GM12878 (cell line): ENCODE data around the gene ELAPOR1. TPM values are rescaled to one million over a fixed set of nuclear protein-coding genes. Genes with fewer than 3 reads are reported as not detected.

Source experiments
- ATAC-seq: fragments of 200-7000 bp; cut with Tn5 transposase; 3 replicates; pipeline ENCODE4 v1.9.1; 2020; ENCODE audit warnings: mild to moderate bottlenecking, moderate library complexity
- BruUV-seq: library from RNA; stranded (reverse); fragments of 400-500 nt; replicated peaks from 2 replicates; lab custom pipeline; 2021; lab: Mats Ljungman, UMichigan
- CTCF ChIA-PET: fragments of 300-600 bp; sonication (Branson Sonifier 250); formaldehyde crosslinking; extraction: SDS; loops from one replicate; lab custom pipeline; 2021; ENCODE audit warnings: inconsistent platforms; lab: Yijun Ruan, JAX
- POLR2A ChIA-PET: fragments of 350-600 bp; formaldehyde crosslinking; extraction: SDS; loops from one replicate; lab custom pipeline; 2021; ENCODE audit warnings: inconsistent platforms; lab: Charles Lee
- RAD21 ChIA-PET: fragments of 300-600 bp; sonication (Branson Sonifier 250); formaldehyde crosslinking; loops from one replicate; lab custom pipeline; 2023; ENCODE audit warnings: antibody characterized with exemption; ENCODE audit not compliant: unreplicated experiment; lab: Charles Lee
- SMC1A ChIA-PET: fragments of 300-600 bp; sonication (Branson Sonifier 250); formaldehyde crosslinking; loops from one replicate; lab custom pipeline; 2023; ENCODE audit not compliant: unreplicated experiment, uncharacterized antibody; lab: Charles Lee
- DNase-seq: peaks from one replicate; pipeline ENCODE4 v3.0.0-alpha.2; 2011; ENCODE audit warnings: low read depth, low spot score
- FAIRE-seq: peaks from 3 replicates; lab custom pipeline; 2011; peaks lifted over from hg19 to GRCh38; lab: Jason Lieb, UNC
- H2AFZ ChIP-seq: 2 replicates; pipeline ENCODE4 v1.6.0; 2011; ENCODE audit warnings: low read depth, low read length, control low read depth; ENCODE audit not compliant: control insufficient read depth
- H3K27ac ChIP-seq: 2 replicates; pipeline ENCODE4 v1.5.1; 2011; ENCODE audit warnings: control low read depth; ENCODE audit not compliant: control insufficient read depth, insufficient read depth
- H3K27me3 ChIP-seq, 2 experiments: replicated peaks in 1 of 2; 2 replicates each; pipeline versions ENCODE4 v1.6.0 to v1.6.1; 2011; ENCODE audit warnings: low read length in 1 of 2; ENCODE audit not compliant: control insufficient read depth in 2 of 2, insufficient read depth in 2 of 2
- H3K36me3 ChIP-seq, 2 experiments: 2 replicates each; pipeline ENCODE4 v1.5.1; 2011; ENCODE audit warnings: low read length in 1 of 2; ENCODE audit not compliant: control insufficient read depth in 2 of 2, insufficient read depth in 2 of 2
- H3K4me1 ChIP-seq: 2 replicates; pipeline ENCODE4 v1.6.1; 2011; ENCODE audit warnings: mild to moderate bottlenecking, low read length, moderate library complexity, mixed read lengths; ENCODE audit not compliant: control insufficient read depth, insufficient read depth
- H3K4me2 ChIP-seq: 2 replicates; pipeline ENCODE4 v1.6.0; 2011; ENCODE audit warnings: control low read depth; ENCODE audit not compliant: control insufficient read depth, insufficient read depth
- H3K4me3 ChIP-seq: fragments of 200-600 bp; sonication (generic); 2 replicates; pipeline ENCODE4 v1.5.1; 2016
- H3K79me2 ChIP-seq: 2 replicates; pipeline ENCODE4 v1.6.0; 2011; ENCODE audit warnings: low read length; ENCODE audit not compliant: control insufficient read depth, insufficient read depth
- H3K9ac ChIP-seq: 2 replicates; pipeline ENCODE4 v1.8.0; 2011; ENCODE audit warnings: low read length, control low read depth, mixed read lengths; ENCODE audit not compliant: control insufficient read depth, insufficient read depth
- H3K9me3 ChIP-seq: replicated peaks from 3 replicates; pipeline ENCODE4 v1.5.1; 2011; ENCODE audit warnings: mild to moderate bottlenecking, low read length; ENCODE audit not compliant: control insufficient read depth, insufficient read depth
- H4K20me1 ChIP-seq: 2 replicates; pipeline ENCODE4 v1.6.0; 2011; ENCODE audit not compliant: control insufficient read depth, insufficient read depth
- CREM ChIP-seq: IDR thresholded peaks from 2 replicates; pipeline ENCODE4 v1.6.1; 2014; ENCODE audit warnings: antibody characterized with exemption, low read depth
- JUNB ChIP-seq: IDR thresholded peaks from 2 replicates; pipeline ENCODE4 v1.6.1; 2016; ENCODE audit warnings: antibody characterized with exemption, mild to moderate bottlenecking
- PBX3 ChIP-seq: IDR thresholded peaks from 2 replicates; pipeline ENCODE4 v1.6.1; 2011; ENCODE audit warnings: mild to moderate bottlenecking, low read depth, low read length, moderate library complexity; ENCODE audit not compliant: insufficient replicate concordance
- PKNOX1 ChIP-seq: fragments of 450-650 bp; IDR thresholded peaks from 2 replicates; pipeline ENCODE4 v1.6.1; 2016; ENCODE audit warnings: mild to moderate bottlenecking
- SPI1 ChIP-seq: IDR thresholded peaks from 2 replicates; pipeline ENCODE4 v1.6.1; 2011; ENCODE audit warnings: low read depth, mild to moderate bottlenecking, low read length, moderate library complexity, borderline replicate concordance; ENCODE audit not compliant: insufficient read depth
- WGBS: methylation state at CpG from one replicate; pipeline ENCODE4 v1.1.6; 2016; ENCODE audit warnings: low lambda C conversion rate; ENCODE audit not compliant: insufficient replicate concordance, insufficient coverage; ENCODE audit errors: missing lambda C conversion rate; 5-methylcytosine and 5-hydroxymethylcytosine counted together
- in situ Hi-C: fragments of 300-500 bp; cut with MboI; formaldehyde crosslinking; loops from 9 replicates; pipeline ENCODE4 v1.14.3; 2018; ENCODE audit warnings: mixed read lengths
- intact Hi-C: fragments of 100-400 bp; cut with micrococcal nuclease; formaldehyde crosslinking; loops from one replicate; pipeline ENCODE4 v1.14.2; 2022; ENCODE audit not compliant: unreplicated experiment
- polyA plus RNA-seq, 11 experiments: library from polyadenylated mRNA; depleted of rRNA in 4 of 11; unstranded in 6 of 11; stranded (reverse) in 5 of 11; fragments of >200 nt; fragmentation: Nextera tagmentation in 4 of 11; fragmentation: Illumina TruSeq in 1 of 11; extraction: Ambion mirVana in 4 of 11; extraction: Trizol in 1 of 11; gene quantifications; 1 replicate in 1 of 11; 2 replicates in 10 of 11; pipeline versions ENCODE4 v1.2.1 to v1.2.3, GENCODE V29; 2011 to 2016; ENCODE audit warnings: inconsistent platforms in 2 of 11, missing spikeins in 2 of 11, low read depth in 1 of 11
- total RNA-seq, 4 experiments: library from RNA; depleted of rRNA in 3 of 4; stranded (reverse); fragments of >200 nt in 3 of 4; fragmentation: Illumina TruSeq in 1 of 4; extraction: Trizol in 1 of 4; gene quantifications; 2 replicates each; pipeline versions ENCODE4 v1.2.1 to v1.2.3, GENCODE V29; 2013 to 2021

Gene ELAPOR1
- total and polyA plus RNA-seq, 10 of the 15 experiments (the other 5 are each of a cell fraction or from before 2014, with no cell fraction given) = 0.04 to 2.1 (median 0.19) TPM; not detected in 2

- Histone ChIP-seq H3K4me2 (no peak overlapping the region), H3K9ac (no peak overlapping the region)
- in situ Hi-C loops = no loop called here
These were observed 35.6 kb upstream of the ELAPOR1 start for GRCh38 chr1:109078317-109078716.

More at GRCh38 chr1:109078317-109078716, 35.6 kb upstream of the ELAPOR1 start:
- peak; percentile 42 for ATAC-seq
- Histone ChIP-seq H3K4me1 (no peaks in the 10 kb centered on the region; the same call in none of the 2 replicates), H3K27me3 (no peaks in the 10 kb centered on the region), H4K20me1 (no peaks in the 10 kb centered on the region), H2AFZ (peak overlapping the region; percentile 24; the same call in 1 of the 2 replicates), H3K27ac (no peak overlapping the region), H3K4me3 (no peak overlapping the region), H3K36me3 (no peaks in the 10 kb centered on the region), H3K9me3 (no peaks in the 10 kb centered on the region), H3K79me2 (peaks cover 14% of the 10 kb centered on the region)
- no peak for DNase-seq
- ChIA-PET RAD21 (no interaction called here), CTCF (interaction anchor here (1.0 kb wide), 1 partner anchor 21 kb away, joined by 4 read pairs; no protein-coding TSS in a partner anchor), SMC1A (no interaction called here), POLR2A (no interaction called here)
- TF ChIP-seq SPI1 (peak; percentile 86), PBX3 (peak; percentile 18), CREM (no peak), PKNOX1 (peak; percentile 47; the same call in 1 of the 2 replicates), JUNB (no peak)
- intact Hi-C loops = no loop called here
- no peak for FAIRE-seq
- no TSS peak for BruUV-seq
- 0% methylated on average over 1 of the region's 1 CpG for WGBS
